ENCODE measurements around the gene ERGIC3.
"Not testable (repeated sequence)": the region's sequence is repeated elsewhere in the genome, so short reads cannot be mapped to it uniquely, and the experiment has no call there.

The ERGIC3 gene

GRCh38 chr20:35546127-35546526, 4.2 kb downstream of the ERGIC3 start:
- no peak for TF ChIP-seq Cebpa-rat (IDR thresholded peaks at IDR 0.05)
- Histone ChIP-seq H4K20me1 (no peaks in the 10 kb centered on the region), H3K9ac (no peak overlapping the region), H3K36me3 (peaks cover 66% of the 10 kb centered on the region), H3K4me1 (peaks cover 36% of the 10 kb centered on the region), H3K27me3 (no peaks in the 10 kb centered on the region), H3K9me3 (no peaks in the 10 kb centered on the region), H3K4me2 (no peak overlapping the region), H3K27ac (no peak overlapping the region), H3K4me3 (no peak overlapping the region)

- no peaks in the 10 kb centered on the region for H4K20me1 ChIP-seq
- H3K27me3 ChIP-seq = no peaks in the 10 kb centered on the region
- TF ChIP-seq Cebpa-rat (IDR thresholded peaks at IDR 0.05) = no peak
- H3K4me2 ChIP-seq = no peak overlapping the region
- H3K9ac ChIP-seq = no peak overlapping the region
- H3K9me3 ChIP-seq = no peaks in the 10 kb centered on the region
- H3K27ac ChIP-seq = no peak overlapping the region
- H3K4me1 ChIP-seq = peaks cover 28% of the 10 kb centered on the region
- H3K4me3 ChIP-seq = no peak overlapping the region
- H3K36me3 ChIP-seq = peaks cover 78% of the 10 kb centered on the region
These were observed 5.5 kb downstream of the ERGIC3 start for GRCh38 chr20:35547329-35547728.

GRCh38 chr20:35551503-35551902, 9.6 kb downstream of the ERGIC3 start:
- H3K4me3 ChIP-seq = no peak overlapping the region
- no peaks in the 10 kb centered on the region for H3K4me1 ChIP-seq
- no peaks in the 10 kb centered on the region for H3K9me3 ChIP-seq
- H3K36me3 ChIP-seq = peaks cover 100% of the 10 kb centered on the region
- no peak overlapping the region for H3K27ac ChIP-seq
- no peak overlapping the region for H3K4me2 ChIP-seq
- no peaks in the 10 kb centered on the region for H4K20me1 ChIP-seq
- no peak overlapping the region for H3K9ac ChIP-seq
- TF ChIP-seq Cebpa-rat (IDR thresholded peaks at IDR 0.05) = no peak
- no peaks in the 10 kb centered on the region for H3K27me3 ChIP-seq

GRCh38 chr20:35552914-35553313, 11.0 kb downstream of the ERGIC3 start:
- Histone ChIP-seq H3K36me3 (peaks cover 100% of the 10 kb centered on the region), H3K4me1 (no peaks in the 10 kb centered on the region), H3K4me3 (no peak overlapping the region), H4K20me1 (no peaks in the 10 kb centered on the region), H3K27ac (no peak overlapping the region), H3K9ac (no peak overlapping the region), H3K27me3 (no peaks in the 10 kb centered on the region), H3K9me3 (no peaks in the 10 kb centered on the region), H3K4me2 (no peak overlapping the region)
- no peak for TF ChIP-seq Cebpa-rat (IDR thresholded peaks at IDR 0.05)

- not testable (repeated sequence) for H3K4me1 ChIP-seq, H4K20me1 ChIP-seq, H3K27me3 ChIP-seq, H3K9me3 ChIP-seq, H3K4me2 ChIP-seq, H3K27ac ChIP-seq, H3K9ac ChIP-seq, H3K4me3 ChIP-seq
- peaks cover 99% of the 10 kb centered on the region for H3K36me3 ChIP-seq
These were observed 13.6 kb downstream of the ERGIC3 start for GRCh38 chr20:35555461-35555860.

- H3K36me3 ChIP-seq = peaks cover 96% of the 10 kb centered on the region
- H3K4me2 ChIP-seq = no peak overlapping the region
- H4K20me1 ChIP-seq = no peaks in the 10 kb centered on the region
- no peak for TF ChIP-seq Cebpa-rat (IDR thresholded peaks at IDR 0.05)
- no peaks in the 10 kb centered on the region for H3K27me3 ChIP-seq
- no peak overlapping the region for H3K27ac ChIP-seq
- no peak overlapping the region for H3K4me3 ChIP-seq
- no peaks in the 10 kb centered on the region for H3K9me3 ChIP-seq
- H3K4me1 ChIP-seq = no peaks in the 10 kb centered on the region
- H3K9ac ChIP-seq = no peak overlapping the region
These were observed 14.2 kb downstream of the ERGIC3 start for GRCh38 chr20:35555951-35556645.

GRCh38 chr20:35556871-35557270, 15.0 kb downstream of the ERGIC3 start:
- Histone ChIP-seq H3K4me1 (no peaks in the 10 kb centered on the region), H3K4me2 (no peak overlapping the region), H3K36me3 (peaks cover 88% of the 10 kb centered on the region), H3K9ac (no peak overlapping the region), H4K20me1 (no peaks in the 10 kb centered on the region), H3K9me3 (no peaks in the 10 kb centered on the region), H3K27ac (no peak overlapping the region), H3K27me3 (no peaks in the 10 kb centered on the region), H3K4me3 (no peak overlapping the region)
- TF ChIP-seq Cebpa-rat (IDR thresholded peaks at IDR 0.05) = no peak

GRCh38 chr20:35558451-35558850, 16.6 kb downstream of the ERGIC3 start:
- Histone ChIP-seq H3K27me3 (no peaks in the 10 kb centered on the region), H3K4me2 (no peak overlapping the region), H3K36me3 (peaks cover 72% of the 10 kb centered on the region), H3K27ac (no peak overlapping the region), H3K4me1 (no peaks in the 10 kb centered on the region), H3K9me3 (no peaks in the 10 kb centered on the region), H4K20me1 (no peaks in the 10 kb centered on the region), H3K4me3 (no peak overlapping the region), H3K9ac (no peak overlapping the region)
- no peak for TF ChIP-seq Cebpa-rat (IDR thresholded peaks at IDR 0.05)

GRCh38 chr20:35559042-35559693, 17.3 kb downstream of the ERGIC3 start:
- Histone ChIP-seq H3K9ac (no peak overlapping the region), H3K4me3 (no peak overlapping the region), H3K27ac (no peak overlapping the region), H4K20me1 (no peaks in the 10 kb centered on the region), H3K4me2 (no peak overlapping the region), H3K4me1 (no peaks in the 10 kb centered on the region), H3K36me3 (peaks cover 65% of the 10 kb centered on the region), H3K27me3 (no peaks in the 10 kb centered on the region), H3K9me3 (no peaks in the 10 kb centered on the region)
- no peak for TF ChIP-seq Cebpa-rat (IDR thresholded peaks at IDR 0.05)

GRCh38 chr20:35560105-35560511, 18.2 kb downstream of the ERGIC3 start:
- Histone ChIP-seq H3K4me1 (no peaks in the 10 kb centered on the region), H4K20me1 (no peaks in the 10 kb centered on the region), H3K4me3 (no peak overlapping the region), H3K9ac (no peak overlapping the region), H3K27me3 (no peaks in the 10 kb centered on the region), H3K27ac (no peak overlapping the region), H3K9me3 (no peaks in the 10 kb centered on the region), H3K4me2 (no peak overlapping the region), H3K36me3 (peaks cover 56% of the 10 kb centered on the region)
- TF ChIP-seq Cebpa-rat (IDR thresholded peaks at IDR 0.05) = no peak

All from BLaER1 (cell line).